Measurements from ENCODE around the gene EXOSC10. TPM values are rescaled to one million over a fixed set of nuclear protein-coding genes. Genes with fewer than 3 reads are reported as not detected.

The EXOSC10 gene
- total RNA-seq, 4 donors from 2014 or later = 32.4 to 98.1 (median 59.9) TPM

GRCh38 chr1:11046270-11046566 lies 53.5 kb downstream of the EXOSC10 start:
- H3K27me3 ChIP-seq = no peaks in the 10 kb centered on the region
- no peak for TF ChIP-seq POLR2A (IDR thresholded peaks at IDR 0.05)
- TF ChIP-seq, protein P1, sequence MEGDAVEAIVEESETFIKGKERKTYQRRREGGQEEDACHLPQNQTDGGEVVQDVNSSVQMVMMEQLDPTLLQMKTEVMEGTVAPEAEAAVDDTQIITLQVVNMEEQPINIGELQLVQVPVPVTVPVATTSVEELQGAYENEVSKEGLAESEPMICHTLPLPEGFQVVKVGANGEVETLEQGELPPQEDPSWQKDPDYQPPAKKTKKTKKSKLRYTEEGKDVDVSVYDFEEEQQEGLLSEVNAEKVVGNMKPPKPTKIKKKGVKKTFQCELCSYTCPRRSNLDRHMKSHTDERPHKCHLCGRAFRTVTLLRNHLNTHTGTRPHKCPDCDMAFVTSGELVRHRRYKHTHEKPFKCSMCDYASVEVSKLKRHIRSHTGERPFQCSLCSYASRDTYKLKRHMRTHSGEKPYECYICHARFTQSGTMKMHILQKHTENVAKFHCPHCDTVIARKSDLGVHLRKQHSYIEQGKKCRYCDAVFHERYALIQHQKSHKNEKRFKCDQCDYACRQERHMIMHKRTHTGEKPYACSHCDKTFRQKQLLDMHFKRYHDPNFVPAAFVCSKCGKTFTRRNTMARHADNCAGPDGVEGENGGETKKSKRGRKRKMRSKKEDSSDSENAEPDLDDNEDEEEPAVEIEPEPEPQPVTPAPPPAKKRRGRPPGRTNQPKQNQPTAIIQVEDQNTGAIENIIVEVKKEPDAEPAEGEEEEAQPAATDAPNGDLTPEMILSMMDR (IDR thresholded peaks at IDR 0.05) = no peak
- no peak overlapping the region for H3K4me3 ChIP-seq
- intact Hi-C loops (cut with DNase I; ENCODE audit: low total_unique reads) = no loop called here
- no peaks in the 10 kb centered on the region for H3K4me1 ChIP-seq
- no peaks in the 10 kb centered on the region for H3K36me3 ChIP-seq
- peak in 1 of 2 donors; percentile 8 for DNase-seq
- no peak overlapping the region for H3K27ac ChIP-seq
- no peaks in the 10 kb centered on the region for H3K9me3 ChIP-seq

DNA sequence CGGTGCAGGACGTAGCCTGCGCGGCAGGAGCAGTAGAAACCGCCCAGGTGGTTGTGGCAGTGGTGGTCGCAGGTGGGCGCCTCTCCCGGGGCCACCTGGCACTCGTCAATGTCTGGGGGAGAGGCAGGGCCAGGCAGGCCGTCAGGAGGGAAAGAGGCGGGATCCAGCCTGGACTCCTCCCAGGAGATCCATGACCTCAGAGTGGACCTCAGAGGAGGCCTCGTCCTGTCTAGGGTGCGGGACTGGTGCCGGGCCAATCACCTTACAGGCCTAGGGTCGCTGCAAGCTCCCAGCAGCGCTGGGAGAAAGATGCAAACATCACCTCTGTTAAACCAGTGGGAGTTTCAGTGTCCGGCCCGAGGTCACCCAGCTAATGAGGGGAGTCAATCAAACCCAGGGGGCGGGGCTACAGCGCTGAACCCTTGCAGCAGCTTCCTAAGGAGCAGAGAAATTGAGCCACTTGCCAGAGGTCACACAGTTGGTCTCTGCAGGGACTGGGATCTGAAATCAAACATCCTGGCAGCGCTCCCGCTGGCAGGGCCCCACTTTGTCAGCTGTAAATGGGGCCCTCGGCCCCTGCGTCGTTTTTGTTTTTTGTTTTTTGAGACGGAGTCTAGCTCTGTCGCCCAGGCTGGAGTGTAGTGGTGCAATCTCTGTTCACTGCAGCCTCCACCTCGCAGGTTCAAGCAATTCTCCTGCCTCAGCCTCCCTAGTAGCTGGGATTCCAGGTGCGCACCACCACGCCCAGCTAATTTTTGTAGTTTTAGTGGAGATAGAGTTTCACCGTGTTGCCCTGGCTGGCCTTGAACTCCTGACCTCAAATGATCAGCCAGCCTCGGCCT lies 54.0 kb downstream of the EXOSC10 start:
- Histone ChIP-seq H3K9me3 (no peaks in the 10 kb centered on the region), H3K27ac (no peak overlapping the region), H3K4me3 (no peak overlapping the region), H3K27me3 (no peaks in the 10 kb centered on the region), H3K4me1 (no peaks in the 10 kb centered on the region), H3K36me3 (no peaks in the 10 kb centered on the region)
- intact Hi-C loops (cut with DNase I; ENCODE audit: low total_unique reads) = no loop called here
- TF ChIP-seq POLR2A (IDR thresholded peaks at IDR 0.05) = no peak
- TF ChIP-seq, protein P1 (IDR thresholded peaks at IDR 0.05) = no peak
- peak in 1 of 2 donors; percentile 11 for DNase-seq

GRCh38 chr1:11044849-11045427 lies 54.7 kb downstream of the EXOSC10 start:
- Histone ChIP-seq H3K4me1 (no peaks in the 10 kb centered on the region), H3K4me3 (no peak overlapping the region), H3K36me3 (no peaks in the 10 kb centered on the region), H3K9me3 (no peaks in the 10 kb centered on the region), H3K27me3 (no peaks in the 10 kb centered on the region), H3K27ac (no peak overlapping the region)
- TF ChIP-seq, protein P1 (IDR thresholded peaks at IDR 0.05) = no peak
- TF ChIP-seq POLR2A (IDR thresholded peaks at IDR 0.05) = no peak
- intact Hi-C loops (cut with DNase I; ENCODE audit: low total_unique reads) = loop anchor here (5.0 kb wide), 1 partner anchor 602 kb away; no protein-coding TSS in a partner anchor
- DNase-seq = peak in 1 of 2 donors; percentile 10

GRCh38 chr1:11044086-11044848 lies 55.4 kb downstream of the EXOSC10 start:
- intact Hi-C loops (cut with DNase I; ENCODE audit: low total_unique reads) = loop anchor here (5.0 kb wide), 1 partner anchor 603 kb away; no protein-coding TSS in a partner anchor
- peak in 1 of 2 donors; percentile 8 for DNase-seq
- no peaks in the 10 kb centered on the region for H3K27me3 ChIP-seq
- H3K4me1 ChIP-seq = no peaks in the 10 kb centered on the region
- H3K36me3 ChIP-seq = no peaks in the 10 kb centered on the region
- H3K27ac ChIP-seq = no peak overlapping the region
- TF ChIP-seq, protein P1 (IDR thresholded peaks at IDR 0.05) = no peak
- no peak for TF ChIP-seq POLR2A (IDR thresholded peaks at IDR 0.05)
- H3K4me3 ChIP-seq = no peak overlapping the region
- H3K9me3 ChIP-seq = no peaks in the 10 kb centered on the region

Measured in uterus (tissue), 4 donors.